ENCODE results near the gene HPSE2.
"Not testable (repeated sequence)": the region's sequence is repeated elsewhere in the genome, so short reads cannot be mapped to it uniquely, and the experiment has no call there.

The HPSE2 gene

DNA sequence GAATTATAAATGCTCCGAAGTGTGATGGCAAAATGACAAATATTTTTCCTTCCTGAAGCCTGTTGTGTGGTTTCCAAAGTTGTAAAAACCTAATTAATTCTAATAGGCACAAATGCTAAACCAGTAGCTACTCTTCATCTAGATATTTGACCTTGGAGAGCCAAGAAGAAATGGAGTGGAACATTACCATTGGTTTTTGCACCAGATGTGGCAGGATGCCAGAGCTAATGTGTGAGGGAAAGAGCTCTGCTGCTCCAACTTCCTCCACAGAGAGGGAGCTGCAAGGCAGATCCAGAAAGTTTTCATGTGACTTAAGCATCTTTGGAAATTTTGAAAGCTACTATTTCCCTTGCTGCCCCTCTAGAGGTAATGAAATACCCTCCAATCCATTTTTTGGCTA, 723.8 kb downstream of the HPSE2 start:
- 94 to 100% methylated on average over 1 of the region's 1 CpG for WGBS, 2 experiments
- no peaks in the 10 kb centered on the region for H3K4me1 ChIP-seq (ENCODE audit: control insufficient read depth, insufficient read depth, low read length)
- H3K4me3 ChIP-seq (ENCODE audit: insufficient read depth, low read depth, low read length), result no peak overlapping the region
- H3K9me3 ChIP-seq (ENCODE audit: control insufficient read depth, low read length), result no peaks in the 10 kb centered on the region
- H3K27ac ChIP-seq (ENCODE audit: insufficient read depth, low read depth, low read length, poor library complexity, severe bottlenecking), result no peak overlapping the region
- no peaks in the 10 kb centered on the region for H3K36me3 ChIP-seq (ENCODE audit: control insufficient read depth, insufficient read depth, low read length)
- H3K27me3 ChIP-seq (ENCODE audit: control insufficient read depth, insufficient read depth, low read length, poor library complexity, severe bottlenecking), result no peaks in the 10 kb centered on the region

DNA sequence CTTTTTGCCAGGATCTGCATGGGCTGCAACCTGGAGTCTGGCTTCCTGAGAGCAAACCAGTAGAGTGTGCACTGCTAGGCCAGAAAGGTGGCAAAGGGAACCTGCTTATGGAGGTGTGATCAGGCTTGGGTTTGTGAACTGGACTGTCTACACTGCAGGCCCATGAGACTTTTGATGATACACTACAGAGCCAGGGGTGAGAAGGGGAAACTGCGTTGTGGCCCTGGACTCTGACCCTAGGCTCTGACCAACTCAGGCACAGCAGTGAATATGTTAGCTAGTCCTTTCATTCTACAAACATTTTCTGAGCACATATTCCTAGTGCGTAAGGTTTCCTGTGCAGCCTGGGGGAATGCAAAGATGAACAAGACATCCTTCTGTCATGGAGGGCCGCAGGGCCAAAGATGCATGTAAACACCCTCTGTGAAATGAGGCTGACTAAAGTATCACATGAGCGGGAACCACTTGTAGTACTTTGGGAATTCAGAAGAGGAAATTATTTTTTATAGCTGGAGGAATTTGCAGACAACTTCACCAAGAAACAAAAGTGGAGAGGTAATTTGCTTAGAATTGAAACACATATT, 725.1 kb downstream of the HPSE2 start:
- Histone ChIP-seq H3K9me3 (ENCODE audit: control insufficient read depth, low read length) (no peaks in the 10 kb centered on the region), H3K27ac (ENCODE audit: insufficient read depth, low read depth, low read length, poor library complexity, severe bottlenecking) (no peak overlapping the region), H3K4me1 (ENCODE audit: control insufficient read depth, insufficient read depth, low read length) (no peaks in the 10 kb centered on the region), H3K27me3 (ENCODE audit: control insufficient read depth, insufficient read depth, low read length, poor library complexity, severe bottlenecking) (no peaks in the 10 kb centered on the region), H3K4me3 (ENCODE audit: insufficient read depth, low read depth, low read length) (no peak overlapping the region), H3K36me3 (ENCODE audit: control insufficient read depth, insufficient read depth, low read length) (no peaks in the 10 kb centered on the region)
- 94 to 99% methylated on average over 4 of the region's 4 CpGs for WGBS, 2 experiments

DNA sequence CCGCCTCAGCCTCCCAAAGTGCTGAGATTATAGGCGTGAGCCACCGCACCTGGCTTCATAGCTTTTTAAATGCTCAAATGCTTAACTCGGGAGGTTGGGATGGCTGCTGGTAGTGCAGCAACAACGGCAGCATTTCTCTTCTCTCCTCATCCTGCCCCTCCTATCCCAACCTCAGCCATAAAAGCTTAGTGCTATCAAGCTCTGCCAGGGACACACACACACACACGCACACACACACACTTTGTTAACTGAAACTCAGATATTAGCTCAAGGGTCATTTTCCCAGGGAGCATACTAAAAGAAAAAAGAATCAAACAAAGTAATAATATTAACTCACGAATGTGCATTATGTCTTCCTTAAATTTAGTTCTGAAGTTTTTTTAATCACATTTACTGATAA, 725.9 kb downstream of the HPSE2 start:
- Histone ChIP-seq H3K9me3 (ENCODE audit: control insufficient read depth, low read length) (no peaks in the 10 kb centered on the region), H3K4me1 (ENCODE audit: control insufficient read depth, insufficient read depth, low read length) (no peaks in the 10 kb centered on the region), H3K36me3 (ENCODE audit: control insufficient read depth, insufficient read depth, low read length) (no peaks in the 10 kb centered on the region), H3K4me3 (ENCODE audit: insufficient read depth, low read depth, low read length) (no peak overlapping the region), H3K27me3 (ENCODE audit: control insufficient read depth, insufficient read depth, low read length, poor library complexity, severe bottlenecking) (no peaks in the 10 kb centered on the region), H3K27ac (ENCODE audit: insufficient read depth, low read depth, low read length, poor library complexity, severe bottlenecking) (no peak overlapping the region)
- 87 to 91% methylated on average over 6 of the region's 7 CpGs for WGBS, 2 experiments

DNA sequence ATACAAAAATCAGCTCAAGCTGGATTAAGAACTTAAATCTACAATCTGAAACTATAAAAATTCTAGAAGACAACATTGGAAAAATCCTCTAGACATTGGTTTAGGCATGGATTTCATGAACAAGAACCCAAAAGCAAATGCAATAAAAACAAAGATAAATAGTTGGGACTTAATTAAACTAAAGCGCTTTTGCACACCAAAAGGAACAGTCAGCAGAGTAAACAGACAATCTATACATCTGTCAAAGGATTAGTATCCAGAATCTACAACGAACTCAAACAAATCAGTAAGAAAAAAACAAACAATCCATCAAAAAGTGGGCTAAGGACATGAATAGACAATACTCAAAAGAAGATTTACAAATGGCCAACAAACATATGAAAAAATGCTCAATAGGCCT, 733.1 kb downstream of the HPSE2 start:
- not testable (repeated sequence) for H3K4me3 ChIP-seq (ENCODE audit: insufficient read depth, low read depth, low read length); H3K36me3 ChIP-seq (ENCODE audit: control insufficient read depth, insufficient read depth, low read length); H3K9me3 ChIP-seq (ENCODE audit: control insufficient read depth, low read length); H3K4me1 ChIP-seq (ENCODE audit: control insufficient read depth, insufficient read depth, low read length); H3K27me3 ChIP-seq (ENCODE audit: control insufficient read depth, insufficient read depth, low read length, poor library complexity, severe bottlenecking); H3K27ac ChIP-seq (ENCODE audit: insufficient read depth, low read depth, low read length, poor library complexity, severe bottlenecking)
- 86 to 87% methylated on average over 2 of the region's 2 CpGs for WGBS, 2 experiments

DNA sequence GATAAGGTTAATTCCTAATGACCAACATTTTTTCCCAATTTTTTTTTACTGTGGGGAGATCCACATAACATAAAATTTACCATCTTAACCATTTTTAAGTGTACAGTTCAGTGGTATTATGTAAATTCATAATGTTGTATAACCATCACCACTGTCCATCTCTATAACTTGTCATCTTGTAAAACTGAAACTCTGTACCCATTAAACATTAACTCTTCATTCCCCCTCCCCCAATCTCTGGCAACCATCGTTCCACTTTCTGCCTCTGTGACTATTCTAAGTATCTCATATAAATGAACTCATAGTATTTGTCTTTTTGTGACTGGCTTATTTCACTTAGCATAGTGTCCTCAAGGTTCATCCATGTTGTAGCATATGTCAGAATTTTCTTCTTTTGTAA, 742.9 kb downstream of the HPSE2 start:
- Histone ChIP-seq H3K36me3 (ENCODE audit: control insufficient read depth, insufficient read depth, low read length) (no peaks in the 10 kb centered on the region), H3K9me3 (ENCODE audit: control insufficient read depth, low read length) (no peaks in the 10 kb centered on the region), H3K4me1 (ENCODE audit: control insufficient read depth, insufficient read depth, low read length) (no peaks in the 10 kb centered on the region), H3K27ac (ENCODE audit: insufficient read depth, low read depth, low read length, poor library complexity, severe bottlenecking) (no peak overlapping the region), H3K27me3 (ENCODE audit: control insufficient read depth, insufficient read depth, low read length, poor library complexity, severe bottlenecking) (no peaks in the 10 kb centered on the region), H3K4me3 (ENCODE audit: insufficient read depth, low read depth, low read length) (no peak overlapping the region)
- 83 to 100% methylated on average over 1 of the region's 1 CpG for WGBS, 2 experiments

DNA sequence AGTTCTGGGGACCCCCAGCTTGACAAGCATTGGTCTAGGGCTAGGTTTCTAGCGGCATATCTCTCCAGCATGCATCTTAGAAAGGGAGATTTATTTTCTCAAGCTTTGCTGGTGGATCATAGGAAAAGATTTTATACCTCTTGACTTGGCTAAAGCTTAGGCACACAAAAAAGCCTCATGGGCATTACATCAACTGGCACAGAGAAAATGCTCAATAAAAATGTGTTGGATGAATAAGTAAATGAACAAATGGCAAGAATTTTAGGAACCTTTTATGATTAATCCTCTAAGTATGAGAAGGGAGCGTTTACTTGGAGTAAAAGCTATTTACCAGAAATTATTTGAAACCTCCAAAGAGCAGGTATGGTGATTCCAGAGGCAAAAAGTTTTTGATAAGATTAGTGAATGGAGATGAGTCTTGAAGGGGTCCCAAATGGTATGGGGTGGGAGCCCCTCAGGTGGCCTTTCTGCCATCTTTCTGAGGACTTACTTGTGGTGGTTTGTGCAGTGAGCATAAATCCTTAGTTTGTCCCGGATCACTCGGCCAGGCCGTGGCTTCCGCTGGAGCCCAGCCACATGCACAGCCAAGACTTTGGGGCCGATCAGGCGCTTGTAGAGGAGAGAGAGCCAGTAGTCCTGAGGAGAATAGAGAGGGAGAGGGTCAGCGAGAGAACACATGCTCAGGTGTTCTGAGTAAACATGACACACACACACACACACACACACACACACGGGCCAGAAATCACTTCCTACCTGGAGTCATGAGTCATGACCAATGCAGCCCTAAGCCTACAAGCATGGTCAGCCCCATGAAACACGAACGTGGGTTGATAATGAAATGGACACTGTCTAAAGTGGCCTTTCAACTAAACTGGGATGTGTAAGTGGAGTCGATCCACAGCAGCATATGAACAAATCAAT, 745.8 kb downstream of the HPSE2 start:
- H3K27ac ChIP-seq (ENCODE audit: insufficient read depth, low read depth, low read length, poor library complexity, severe bottlenecking), result no peak overlapping the region
- no peak overlapping the region for H3K4me3 ChIP-seq (ENCODE audit: insufficient read depth, low read depth, low read length)
- 93 to 95% methylated on average over 12 to 13 of the region's 13 CpGs for WGBS, 2 experiments
- H3K36me3 ChIP-seq (ENCODE audit: control insufficient read depth, insufficient read depth, low read length), result no peaks in the 10 kb centered on the region
- H3K27me3 ChIP-seq (ENCODE audit: control insufficient read depth, insufficient read depth, low read length, poor library complexity, severe bottlenecking), result no peaks in the 10 kb centered on the region
- H3K9me3 ChIP-seq (ENCODE audit: control insufficient read depth, low read length), result no peaks in the 10 kb centered on the region
- no peaks in the 10 kb centered on the region for H3K4me1 ChIP-seq (ENCODE audit: control insufficient read depth, insufficient read depth, low read length)

DNA sequence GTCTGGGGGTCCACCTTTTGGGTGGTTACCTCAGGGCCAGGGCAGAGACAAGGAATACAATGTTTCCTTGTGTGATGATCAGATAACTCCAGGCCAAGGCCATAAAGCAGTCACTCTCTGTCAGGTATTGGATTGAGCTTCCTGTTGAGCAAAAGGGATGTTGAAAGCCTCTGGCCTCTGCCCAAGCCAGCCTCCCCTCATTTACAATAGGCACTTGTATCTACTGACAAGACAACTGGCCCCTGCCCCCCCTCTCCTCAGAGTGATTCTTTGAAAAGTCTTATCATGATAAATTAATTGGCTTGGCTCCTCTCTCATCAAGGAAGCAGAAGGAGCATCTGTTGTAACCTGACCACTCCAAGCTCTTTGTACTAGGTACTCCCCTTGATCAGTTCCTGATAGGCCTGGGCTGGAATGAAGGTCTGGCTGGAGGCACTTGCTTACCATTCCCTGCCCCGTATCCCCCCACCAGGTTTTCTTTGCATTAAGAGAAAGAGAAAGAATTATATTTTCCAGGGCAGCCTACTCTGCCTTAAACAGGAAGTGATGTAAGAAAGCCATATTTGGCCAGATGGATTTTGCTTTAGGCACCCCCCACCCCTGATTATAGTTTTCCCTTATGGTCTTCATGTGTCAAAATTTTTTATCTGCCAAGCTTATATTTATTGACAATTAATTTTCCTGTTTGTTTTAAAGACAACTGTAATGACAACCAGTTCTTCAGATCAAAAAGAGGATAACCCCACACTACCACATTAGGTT, 746.8 kb downstream of the HPSE2 start:
- Histone ChIP-seq H3K27me3 (ENCODE audit: control insufficient read depth, insufficient read depth, low read length, poor library complexity, severe bottlenecking) (no peaks in the 10 kb centered on the region), H3K9me3 (ENCODE audit: control insufficient read depth, low read length) (no peaks in the 10 kb centered on the region), H3K4me1 (ENCODE audit: control insufficient read depth, insufficient read depth, low read length) (no peaks in the 10 kb centered on the region), H3K27ac (ENCODE audit: insufficient read depth, low read depth, low read length, poor library complexity, severe bottlenecking) (no peak overlapping the region), H3K36me3 (ENCODE audit: control insufficient read depth, insufficient read depth, low read length) (no peaks in the 10 kb centered on the region), H3K4me3 (ENCODE audit: insufficient read depth, low read depth, low read length) (no peak overlapping the region)
- WGBS, 2 experiments, result 80 to 97% methylated on average over 1 of the region's 1 CpG

DNA sequence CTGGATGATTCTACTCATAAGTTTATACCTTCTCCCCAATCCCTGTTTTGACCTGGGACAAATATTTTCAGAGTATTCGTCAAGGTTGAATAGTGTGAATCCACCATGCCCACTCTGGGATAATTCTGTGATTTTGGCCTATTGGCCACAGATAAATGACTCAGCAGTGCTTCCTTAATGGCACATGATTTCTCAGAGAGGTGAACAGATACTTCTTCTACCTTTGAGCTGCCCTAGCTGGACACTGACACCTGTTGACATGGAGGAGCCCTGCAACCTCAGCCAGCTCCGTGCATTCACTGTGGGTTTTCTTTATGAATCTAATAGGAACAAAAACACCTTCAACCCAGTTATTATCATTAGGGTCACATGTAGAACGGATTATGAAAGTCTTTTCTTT, 748.0 kb downstream of the HPSE2 start:
- 92 to 98% methylated on average over 3 of the region's 3 CpGs for WGBS, 2 experiments
- Histone ChIP-seq H3K36me3 (ENCODE audit: control insufficient read depth, insufficient read depth, low read length) (no peaks in the 10 kb centered on the region), H3K27ac (ENCODE audit: insufficient read depth, low read depth, low read length, poor library complexity, severe bottlenecking) (no peak overlapping the region), H3K27me3 (ENCODE audit: control insufficient read depth, insufficient read depth, low read length, poor library complexity, severe bottlenecking) (no peaks in the 10 kb centered on the region), H3K4me3 (ENCODE audit: insufficient read depth, low read depth, low read length) (no peak overlapping the region), H3K4me1 (ENCODE audit: control insufficient read depth, insufficient read depth, low read length) (no peaks in the 10 kb centered on the region), H3K9me3 (ENCODE audit: control insufficient read depth, low read length) (no peaks in the 10 kb centered on the region)

DNA sequence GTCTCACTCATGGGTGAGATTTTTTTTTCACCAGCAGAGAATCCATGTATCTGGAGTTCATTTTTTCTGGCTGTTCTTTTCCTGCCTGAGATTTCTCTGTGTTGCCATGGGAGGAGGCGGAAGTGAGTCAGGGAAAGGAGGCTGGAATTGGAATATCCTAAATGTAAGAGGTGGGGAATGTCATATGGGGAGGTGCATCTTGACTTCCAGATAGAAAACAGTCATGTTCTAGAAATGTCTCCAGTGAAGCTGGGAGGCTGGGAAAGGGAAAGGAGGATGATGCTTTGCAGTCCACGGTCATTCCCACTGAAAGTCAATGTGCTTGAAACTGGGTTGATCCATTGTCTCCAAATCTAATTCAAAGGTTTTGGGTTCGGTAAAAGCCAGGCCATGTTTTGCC, 749.2 kb downstream of the HPSE2 start:
- Histone ChIP-seq H3K27ac (ENCODE audit: insufficient read depth, low read depth, low read length, poor library complexity, severe bottlenecking) (no peak overlapping the region), H3K27me3 (ENCODE audit: control insufficient read depth, insufficient read depth, low read length, poor library complexity, severe bottlenecking) (no peaks in the 10 kb centered on the region), H3K4me1 (ENCODE audit: control insufficient read depth, insufficient read depth, low read length) (no peaks in the 10 kb centered on the region)

DNA sequence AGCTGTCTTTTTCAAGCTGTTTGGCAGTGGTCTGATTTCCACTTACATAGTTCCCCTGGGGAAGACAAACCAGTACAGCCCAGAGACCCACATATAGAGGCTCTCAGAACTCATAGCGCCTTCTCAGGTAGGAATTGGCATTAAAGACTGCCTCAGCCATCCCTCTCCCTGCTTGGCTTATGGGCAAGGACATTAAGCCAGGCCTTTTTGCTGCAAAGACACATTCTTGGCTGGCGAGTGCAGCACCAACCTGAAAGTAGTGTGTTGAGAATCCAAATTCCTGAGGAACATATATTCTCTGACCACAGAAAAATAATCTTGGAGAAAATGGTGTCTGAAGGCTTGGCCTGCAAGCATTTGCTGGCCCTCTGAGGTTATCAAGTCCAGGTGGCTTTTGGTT, 749.7 kb downstream of the HPSE2 start:
- WGBS, 2 experiments, result 88 to 98% methylated on average over 2 of the region's 2 CpGs
- no peak overlapping the region for H3K4me3 ChIP-seq (ENCODE audit: insufficient read depth, low read depth, low read length)
- no peaks in the 10 kb centered on the region for H3K4me1 ChIP-seq (ENCODE audit: control insufficient read depth, insufficient read depth, low read length)
- H3K27ac ChIP-seq (ENCODE audit: insufficient read depth, low read depth, low read length, poor library complexity, severe bottlenecking), result no peak overlapping the region
- no peaks in the 10 kb centered on the region for H3K27me3 ChIP-seq (ENCODE audit: control insufficient read depth, insufficient read depth, low read length, poor library complexity, severe bottlenecking)
- H3K36me3 ChIP-seq (ENCODE audit: control insufficient read depth, insufficient read depth, low read length), result no peaks in the 10 kb centered on the region
- H3K9me3 ChIP-seq (ENCODE audit: control insufficient read depth, low read length), result no peaks in the 10 kb centered on the region

More for the DNA sequence above, 749.2 kb downstream of the HPSE2 start:
- H3K4me3 ChIP-seq (ENCODE audit: insufficient read depth, low read depth, low read length), result no peak overlapping the region
- H3K36me3 ChIP-seq (ENCODE audit: control insufficient read depth, insufficient read depth, low read length), result no peaks in the 10 kb centered on the region
- H3K9me3 ChIP-seq (ENCODE audit: control insufficient read depth, low read length), result no peaks in the 10 kb centered on the region
- WGBS, 2 experiments, result 94 to 100% methylated on average over 3 of the region's 3 CpGs

Measured in ectodermal cell (in vitro differentiated cells).